Measurements from ENCODE around the gene LAMC2.

The LAMC2 gene

GRCh38 chr1:183288583-183288982, 102.5 kb downstream of the LAMC2 start:
- Histone ChIP-seq H3K27ac (peak overlapping the region in 1 of 2 donors; percentile 89), H3K4me3 (no peak overlapping the region)
- no peak for DNase-seq (ENCODE audit: low spot score)
- TF ChIP-seq, protein P1, sequence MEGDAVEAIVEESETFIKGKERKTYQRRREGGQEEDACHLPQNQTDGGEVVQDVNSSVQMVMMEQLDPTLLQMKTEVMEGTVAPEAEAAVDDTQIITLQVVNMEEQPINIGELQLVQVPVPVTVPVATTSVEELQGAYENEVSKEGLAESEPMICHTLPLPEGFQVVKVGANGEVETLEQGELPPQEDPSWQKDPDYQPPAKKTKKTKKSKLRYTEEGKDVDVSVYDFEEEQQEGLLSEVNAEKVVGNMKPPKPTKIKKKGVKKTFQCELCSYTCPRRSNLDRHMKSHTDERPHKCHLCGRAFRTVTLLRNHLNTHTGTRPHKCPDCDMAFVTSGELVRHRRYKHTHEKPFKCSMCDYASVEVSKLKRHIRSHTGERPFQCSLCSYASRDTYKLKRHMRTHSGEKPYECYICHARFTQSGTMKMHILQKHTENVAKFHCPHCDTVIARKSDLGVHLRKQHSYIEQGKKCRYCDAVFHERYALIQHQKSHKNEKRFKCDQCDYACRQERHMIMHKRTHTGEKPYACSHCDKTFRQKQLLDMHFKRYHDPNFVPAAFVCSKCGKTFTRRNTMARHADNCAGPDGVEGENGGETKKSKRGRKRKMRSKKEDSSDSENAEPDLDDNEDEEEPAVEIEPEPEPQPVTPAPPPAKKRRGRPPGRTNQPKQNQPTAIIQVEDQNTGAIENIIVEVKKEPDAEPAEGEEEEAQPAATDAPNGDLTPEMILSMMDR (IDR thresholded peaks at IDR 0.05): no peak

- TF ChIP-seq, protein P1 (IDR thresholded peaks at IDR 0.05): no peak
- Histone ChIP-seq H3K4me3 (no peak overlapping the region), H3K27ac (peak overlapping the region; percentile 7 to 89)
- no peak for DNase-seq (ENCODE audit: low spot score)
Measured at GRCh38 chr1:183289051-183289496, 103.0 kb downstream of the LAMC2 start.

GRCh38 chr1:183290628-183291027, 104.6 kb downstream of the LAMC2 start:
- Histone ChIP-seq H3K27ac (peak overlapping the region; percentile 70 to 89), H3K4me3 (no peak overlapping the region)
- DNase-seq (ENCODE audit: low spot score): no peak
- TF ChIP-seq, protein P1 (IDR thresholded peaks at IDR 0.05): no peak

DNA sequence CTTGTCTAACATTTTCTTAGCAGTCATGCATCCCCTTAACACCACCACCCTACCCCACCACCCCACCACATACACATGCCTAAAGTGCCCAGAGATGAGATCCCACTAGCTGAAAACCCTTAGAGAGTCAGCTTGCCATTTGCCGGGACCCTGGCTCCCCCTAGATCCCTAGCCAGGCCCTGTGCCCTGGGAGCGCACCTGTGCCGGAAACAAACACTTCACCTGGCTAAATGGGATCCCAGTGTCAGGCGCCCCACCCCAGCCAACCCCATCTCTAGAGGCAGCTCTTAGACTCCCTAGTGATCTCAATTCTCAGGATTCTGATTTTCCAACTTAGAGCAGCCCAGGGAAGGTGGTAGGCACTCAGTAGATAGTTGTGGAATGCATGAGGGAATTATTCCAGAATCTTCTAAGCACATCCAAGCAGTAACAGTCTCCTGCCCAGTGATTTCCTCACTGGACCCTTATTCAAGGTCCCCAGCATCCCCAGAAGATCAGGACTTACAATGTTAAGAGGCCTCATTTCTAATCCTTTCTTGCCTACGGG, 105.2 kb downstream of the LAMC2 start:
- TF ChIP-seq, protein P1 (IDR thresholded peaks at IDR 0.05): no peak
- H3K4me3 ChIP-seq: no peak overlapping the region
- peak overlapping the region; percentile 70 to 89 for H3K27ac ChIP-seq
- DNase-seq (ENCODE audit: low spot score): no peak

DNA sequence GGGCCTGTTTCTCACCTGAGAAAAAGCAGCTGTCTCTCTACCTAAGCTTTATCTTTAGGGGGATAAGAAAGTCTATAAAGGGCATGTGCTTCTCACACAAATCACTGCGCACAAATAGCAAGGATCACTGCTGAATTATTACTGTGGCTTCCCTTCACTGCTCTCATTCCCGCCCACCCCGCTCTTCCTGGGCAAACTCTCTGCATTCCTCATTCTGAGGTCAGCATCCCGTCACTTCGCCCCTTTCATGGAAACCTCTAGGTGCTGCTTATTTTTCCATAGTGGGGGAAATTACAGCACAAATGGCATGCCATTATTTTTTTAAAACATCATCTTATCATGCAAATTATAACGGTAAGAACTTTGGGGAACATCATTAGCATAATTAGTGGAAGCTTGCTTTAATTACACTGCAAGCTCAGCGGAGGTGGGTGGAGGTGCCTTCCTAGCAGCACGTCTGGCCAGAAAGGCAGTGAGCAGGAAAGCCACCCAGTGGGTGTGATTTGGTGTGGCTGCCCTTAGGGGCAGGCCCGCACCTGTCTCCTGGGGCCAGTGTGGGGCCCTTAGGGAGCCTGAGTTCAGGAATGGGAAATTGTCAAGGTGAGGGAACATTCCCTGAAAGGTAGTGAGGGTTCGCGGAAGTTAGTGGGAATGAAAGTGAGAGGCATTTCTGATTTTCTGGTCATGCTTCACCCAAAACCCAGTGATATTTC, 105.9 kb downstream of the LAMC2 start:
- Histone ChIP-seq H3K4me3 (no peak overlapping the region), H3K27ac (peak overlapping the region; percentile 70 to 89)
- no peak for DNase-seq (ENCODE audit: low spot score)
- TF ChIP-seq, protein P1 (IDR thresholded peaks at IDR 0.05): no peak

DNA sequence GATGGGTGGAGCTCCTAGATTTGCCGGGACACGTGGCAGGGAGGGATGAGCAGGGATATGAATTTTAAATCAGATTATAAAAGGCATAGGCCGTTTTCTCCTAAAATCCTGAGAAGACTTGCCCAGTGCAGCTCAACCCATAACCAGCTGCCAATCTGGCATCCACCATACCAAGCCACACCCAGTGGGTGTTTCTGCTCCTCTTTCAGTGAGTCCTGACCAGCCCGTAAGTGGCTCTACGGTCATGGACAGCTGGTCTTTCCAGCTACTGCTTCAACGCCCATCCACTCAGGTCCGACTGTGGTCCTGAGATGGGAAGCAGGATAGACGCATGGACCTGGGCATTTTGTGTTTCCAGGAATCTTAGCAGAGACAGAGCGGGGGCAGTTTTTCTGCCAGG, 107.2 kb downstream of the LAMC2 start:
- TF ChIP-seq, protein P1 (IDR thresholded peaks at IDR 0.05): no peak
- H3K4me3 ChIP-seq: no peak overlapping the region

GRCh38 chr1:183293876-183294275, 107.8 kb downstream of the LAMC2 start:
- no peak overlapping the region for H3K4me3 ChIP-seq
- DNase-seq (ENCODE audit: low spot score): no peak
- TF ChIP-seq, protein P1 (IDR thresholded peaks at IDR 0.05): no peak
- H3K27ac ChIP-seq: no peak overlapping the region

More for the DNA sequence above, 107.2 kb downstream of the LAMC2 start:
- no peak overlapping the region for H3K27ac ChIP-seq
- DNase-seq (ENCODE audit: low spot score): no peak

Data from coronary artery (tissue), 2 donors.